ENCODE results near the gene GALNT17.

GALNT17 gene

DNA sequence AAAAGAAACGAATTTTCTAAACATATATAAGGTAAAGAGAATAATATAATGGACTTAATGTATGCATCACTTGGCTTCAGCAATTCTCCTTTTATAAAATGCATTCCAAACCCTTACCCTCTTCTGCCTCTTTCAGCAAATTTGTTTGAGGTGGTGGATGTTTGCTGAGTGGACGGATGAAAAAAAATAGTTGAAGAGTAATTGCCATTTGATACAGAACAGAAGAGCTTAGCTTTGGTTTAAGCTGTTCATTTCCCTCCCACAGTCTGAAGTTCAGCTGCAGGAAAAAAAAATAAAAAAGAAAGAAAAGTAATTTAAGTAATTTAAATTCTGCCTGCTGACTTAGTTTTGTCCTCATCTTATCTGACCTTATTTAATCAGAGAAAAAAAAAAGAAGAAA is 138.6 kb downstream of the GALNT17 start:
- no peaks in the 10 kb centered on the region for H4K20me1 ChIP-seq (ENCODE audit: insufficient read depth, low read length, poor library complexity, severe bottlenecking)
- H3K9me3 ChIP-seq (ENCODE audit: insufficient read depth, low read depth, low read length), result no peaks in the 10 kb centered on the region; the same call in 1 of the 2 replicates
- H3K4me3 ChIP-seq (ENCODE audit: low read length, poor library complexity, severe bottlenecking), result no peak overlapping the region
- no peaks in the 10 kb centered on the region for H3K27me3 ChIP-seq (ENCODE audit: insufficient read depth, low read length, poor library complexity, severe bottlenecking)
- no peak overlapping the region for H3K9ac ChIP-seq (ENCODE audit: low read depth, low read length, poor library complexity, severe bottlenecking)
- TF ChIP-seq EZH2phosphoT487 (IDR thresholded peaks at IDR 0.05; ENCODE audit: borderline replicate concordance), result no peak
- no peak for TF ChIP-seq CTCF (conservative IDR thresholded peaks at IDR 0.05; ENCODE audit: low read length)
- H3K36me3 ChIP-seq (ENCODE audit: insufficient read depth, low read length), result no peaks in the 10 kb centered on the region
- H3K9me2 ChIP-seq (replicated peaks; ENCODE audit: low read depth, low read length), result no peaks in the 10 kb centered on the region
- no peaks in the 10 kb centered on the region for H3K79me2 ChIP-seq (ENCODE audit: insufficient read depth, low read length)
- H3F3A ChIP-seq (ENCODE audit: low read depth), result no peaks in the 10 kb centered on the region
- H2AFZ ChIP-seq (ENCODE audit: low read length), result no peak overlapping the region
- no peak overlapping the region for H3K4me2 ChIP-seq (ENCODE audit: low read depth, low read length, poor library complexity, severe bottlenecking)
- H3K4me1 ChIP-seq (ENCODE audit: insufficient read depth, low read length, poor library complexity, severe bottlenecking), result no peaks in the 10 kb centered on the region

DNA sequence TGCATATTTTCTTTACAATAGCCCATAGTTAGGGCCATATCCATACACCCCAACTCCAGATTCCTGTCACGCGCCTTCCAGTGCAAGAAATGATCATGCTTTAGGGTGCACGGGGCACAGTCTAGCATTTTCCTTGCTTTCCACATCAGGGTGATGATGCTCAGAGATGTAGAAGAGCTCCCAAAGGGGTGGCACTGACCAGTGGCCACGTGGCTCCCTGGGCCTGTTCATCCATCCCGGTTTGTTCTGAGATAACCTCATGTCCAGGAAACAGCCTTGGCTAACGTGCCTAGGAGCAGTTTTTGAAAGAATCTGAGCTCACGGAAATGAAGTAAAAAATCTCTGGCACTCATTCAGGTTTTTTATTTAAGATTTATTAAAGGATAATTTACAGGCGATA is 139.3 kb downstream of the GALNT17 start:
- Histone ChIP-seq H3K36me3 (ENCODE audit: insufficient read depth, low read length) (no peaks in the 10 kb centered on the region), H3K4me1 (ENCODE audit: insufficient read depth, low read length, poor library complexity, severe bottlenecking) (no peaks in the 10 kb centered on the region), H3K4me2 (ENCODE audit: low read depth, low read length, poor library complexity, severe bottlenecking) (no peak overlapping the region), H3K79me2 (ENCODE audit: insufficient read depth, low read length) (no peaks in the 10 kb centered on the region), H3F3A (ENCODE audit: low read depth) (no peaks in the 10 kb centered on the region), H2AFZ (ENCODE audit: low read length) (no peak overlapping the region), H3K4me3 (ENCODE audit: low read length, poor library complexity, severe bottlenecking) (no peak overlapping the region), H3K27me3 (ENCODE audit: insufficient read depth, low read length, poor library complexity, severe bottlenecking) (no peaks in the 10 kb centered on the region), H4K20me1 (ENCODE audit: insufficient read depth, low read length, poor library complexity, severe bottlenecking) (no peaks in the 10 kb centered on the region), H3K9ac (ENCODE audit: low read depth, low read length, poor library complexity, severe bottlenecking) (no peak overlapping the region), H3K9me2 (replicated peaks; ENCODE audit: low read depth, low read length) (no peaks in the 10 kb centered on the region), H3K9me3 (ENCODE audit: insufficient read depth, low read depth, low read length) (no peaks in the 10 kb centered on the region; the same call in 1 of the 2 replicates)
- TF ChIP-seq CTCF (conservative IDR thresholded peaks at IDR 0.05; ENCODE audit: low read length), result no peak
- no peak for TF ChIP-seq EZH2phosphoT487 (IDR thresholded peaks at IDR 0.05; ENCODE audit: borderline replicate concordance)

DNA sequence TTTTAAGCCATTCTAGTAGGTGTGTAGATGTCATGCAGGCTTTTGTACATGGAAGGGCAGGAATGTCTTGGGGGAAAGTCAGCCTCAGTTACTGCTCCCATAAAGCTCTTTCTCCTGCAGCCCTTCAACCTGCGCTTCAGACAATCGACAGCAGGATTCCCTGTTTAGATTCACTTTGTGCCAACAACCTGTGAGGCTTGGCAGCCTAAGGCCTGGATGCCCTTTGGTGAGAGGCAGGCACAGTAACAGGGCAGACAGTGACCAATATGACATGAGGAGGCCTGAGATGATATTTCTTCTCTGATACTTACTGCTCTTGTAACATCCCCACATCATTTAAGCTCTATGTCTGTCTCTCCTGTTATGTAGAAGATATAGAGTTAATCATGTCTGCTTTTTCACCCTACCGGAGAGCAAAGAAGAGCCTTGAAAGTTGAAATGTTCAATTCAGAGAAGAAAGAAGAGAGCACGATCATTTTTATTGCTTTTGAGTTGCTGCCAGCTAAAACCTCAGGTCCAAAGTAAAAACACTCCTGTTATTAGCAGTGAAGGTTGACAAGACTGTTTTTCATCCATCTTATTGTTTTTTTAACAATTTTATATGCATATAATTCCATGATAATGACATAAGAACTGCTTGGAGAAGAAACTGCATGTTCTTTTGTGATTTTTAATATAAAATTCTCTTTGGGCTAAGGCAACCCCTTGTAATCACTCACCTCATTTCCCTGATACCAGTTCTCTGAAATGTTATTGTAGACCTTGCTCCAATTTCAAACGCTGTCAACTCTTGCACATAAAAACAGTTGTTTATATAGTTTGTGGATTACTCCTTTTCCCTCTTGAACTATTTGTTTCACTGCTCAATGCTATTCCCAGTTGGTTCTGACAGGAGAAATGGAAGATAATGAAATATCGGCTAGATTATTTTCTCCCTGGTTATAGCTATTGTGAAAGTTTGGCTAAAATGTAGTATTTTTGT is 140.9 kb downstream of the GALNT17 start:
- Histone ChIP-seq H3K4me2 (ENCODE audit: low read depth, low read length, poor library complexity, severe bottlenecking) (no peak overlapping the region), H3K79me2 (ENCODE audit: insufficient read depth, low read length) (no peaks in the 10 kb centered on the region), H3K9me2 (replicated peaks; ENCODE audit: low read depth, low read length) (no peaks in the 10 kb centered on the region), H3K9ac (ENCODE audit: low read depth, low read length, poor library complexity, severe bottlenecking) (no peak overlapping the region), H4K20me1 (ENCODE audit: insufficient read depth, low read length, poor library complexity, severe bottlenecking) (no peaks in the 10 kb centered on the region), H3F3A (ENCODE audit: low read depth) (no peaks in the 10 kb centered on the region), H3K4me1 (ENCODE audit: insufficient read depth, low read length, poor library complexity, severe bottlenecking) (no peaks in the 10 kb centered on the region), H3K36me3 (ENCODE audit: insufficient read depth, low read length) (no peaks in the 10 kb centered on the region), H3K9me3 (ENCODE audit: insufficient read depth, low read depth, low read length) (no peaks in the 10 kb centered on the region; the same call in 1 of the 2 replicates), H2AFZ (ENCODE audit: low read length) (no peak overlapping the region), H3K4me3 (ENCODE audit: low read length, poor library complexity, severe bottlenecking) (no peak overlapping the region), H3K27me3 (ENCODE audit: insufficient read depth, low read length, poor library complexity, severe bottlenecking) (no peaks in the 10 kb centered on the region)
- TF ChIP-seq CTCF (conservative IDR thresholded peaks at IDR 0.05; ENCODE audit: low read length) (no peak), EZH2phosphoT487 (IDR thresholded peaks at IDR 0.05; ENCODE audit: borderline replicate concordance) (no peak)

Data from Loucy (cell line).